Fibroblast of pulmonary artery (primary cell): Measurements from ENCODE around the gene AKAP8.
"Not testable (repeated sequence)": the region's sequence is repeated elsewhere in the genome, so short reads cannot be mapped to it uniquely, and the experiment has no call there.

Source experiments
- DNase-seq: peaks from one replicate; pipeline ENCODE4 v3.0.0-alpha.2; 2010; ENCODE audit warnings: low read depth
- H3K4me3 ChIP-seq: replicated peaks from 2 replicates; pipeline ENCODE4 v1.5.1; 2011; ENCODE audit warnings: low read depth, mild to moderate bottlenecking, control low read depth, low read length, moderate library complexity
- CTCF ChIP-seq: IDR thresholded peaks from 2 replicates; pipeline ENCODE4 v1.5.1; 2011; ENCODE audit warnings: mild to moderate bottlenecking, control low read depth, low read length, inconsistent platforms; ENCODE audit errors: missing control alignments

Gene AKAP8

GRCh38 chr19:15398501-15399233, 19.1 kb upstream of the AKAP8 start:
- DNase-seq = no peak
- TF ChIP-seq CTCF = no peak
- H3K4me3 ChIP-seq = no peak overlapping the region

DNA sequence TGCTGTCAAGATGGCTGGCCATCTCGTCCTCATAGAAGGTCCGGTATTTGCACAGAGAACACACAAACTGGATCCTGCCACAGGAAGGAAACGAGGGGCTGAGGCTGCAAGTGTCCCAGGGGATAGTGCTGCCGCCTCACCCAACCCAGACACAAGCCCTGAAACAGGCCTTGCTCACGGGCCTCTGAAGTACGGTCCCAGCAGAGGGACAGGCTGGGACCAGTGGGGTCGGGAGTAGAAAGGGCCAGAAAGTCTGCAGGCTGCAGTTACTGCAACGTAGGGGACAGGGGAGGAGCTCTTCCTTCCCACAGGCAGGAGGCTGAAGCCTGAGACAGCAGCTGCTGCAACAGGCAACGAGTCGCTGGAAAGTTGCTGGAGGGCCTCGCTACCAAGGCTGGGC, 18.2 kb upstream of the AKAP8 start:
- TF ChIP-seq CTCF = no peak
- H3K4me3 ChIP-seq = no peak overlapping the region
- DNase-seq = no peak

- DNase-seq = no peak
- no peak overlapping the region for H3K4me3 ChIP-seq
- TF ChIP-seq CTCF = no peak
These were observed 17.6 kb upstream of the AKAP8 start for GRCh38 chr19:15397236-15397635.

GRCh38 chr19:15396436-15396835, 16.8 kb upstream of the AKAP8 start:
- H3K4me3 ChIP-seq = no peak overlapping the region
- no peak for DNase-seq
- TF ChIP-seq CTCF = no peak

GRCh38 chr19:15395251-15395650, 15.7 kb upstream of the AKAP8 start:
- H3K4me3 ChIP-seq, DNase-seq: not testable (repeated sequence)

DNA sequence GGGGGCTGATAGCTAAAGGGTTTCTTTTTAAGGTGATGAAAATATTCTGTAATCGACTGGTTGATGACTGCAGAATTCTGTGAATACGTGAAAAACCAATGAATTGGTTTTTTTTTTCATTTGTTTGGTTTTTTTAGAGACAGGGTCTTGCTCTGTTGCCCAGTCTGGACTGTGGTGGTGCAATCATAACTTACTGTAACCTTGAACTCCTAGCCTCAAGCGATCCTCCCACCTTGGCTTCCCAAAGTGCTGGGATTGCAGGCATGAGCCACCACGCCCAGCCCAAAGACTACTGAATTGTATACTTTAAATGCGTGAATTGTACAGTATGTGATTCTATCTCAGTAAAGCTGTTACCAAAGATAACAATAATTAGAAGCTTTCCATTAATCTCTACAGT, 14.8 kb upstream of the AKAP8 start:
- TF ChIP-seq CTCF = no peak
- no peak for DNase-seq
- no peak overlapping the region for H3K4me3 ChIP-seq

DNA sequence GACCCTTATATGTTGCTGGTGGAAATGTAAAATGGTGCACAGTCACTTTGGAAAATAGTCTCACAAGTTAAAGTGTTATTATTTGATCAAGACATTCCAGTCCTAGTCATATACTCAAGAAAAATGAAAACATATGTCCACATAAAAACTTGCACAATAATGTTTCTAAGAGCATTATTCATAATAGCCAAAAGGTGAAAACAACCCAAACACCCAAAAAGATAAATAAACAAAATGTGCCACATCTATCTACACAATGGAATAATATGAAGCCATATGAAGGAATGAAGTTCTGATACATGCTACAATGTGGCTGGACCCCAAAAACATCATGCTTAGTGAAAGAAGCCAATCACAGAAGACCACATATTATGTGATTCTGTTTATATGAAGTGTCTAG, 14.4 kb upstream of the AKAP8 start:
- no peak for TF ChIP-seq CTCF
- no peak overlapping the region for H3K4me3 ChIP-seq
- DNase-seq = no peak
